Epithelial cell of proximal tubule (primary cell): ENCODE results near the gene KCNQ1. TPM values are rescaled to one million over a fixed set of nuclear protein-coding genes. Genes with fewer than 3 reads are reported as not detected.

Experiments
- DNase-seq: peaks from one replicate; pipeline ENCODE4 v3.0.0-alpha.2; 2011; ENCODE audit warnings: low read depth
- H3K4me3 ChIP-seq: 2 replicates; pipeline ENCODE4 v1.5.1; 2011; ENCODE audit warnings: low read depth, mild to moderate bottlenecking, low read length
- CTCF ChIP-seq: conservative IDR thresholded peaks from 2 replicates; pipeline ENCODE4 v1.5.1; 2012; ENCODE audit warnings: low read depth, mild to moderate bottlenecking, low read length
- total RNA-seq: library from RNA; depleted of rRNA; stranded (reverse); fragments of >200 nt; gene quantifications from 2 replicates; pipeline ENCODE4 v1.2.3, GENCODE V29; 2015

The KCNQ1 gene
- total RNA-seq, 1 donor from 2014 or later: 0.46 TPM

- DNase-seq: no peak
- no peak for TF ChIP-seq CTCF
- H3K4me3 ChIP-seq: no peak overlapping the region
Observed at GRCh38 chr11:2480874-2481220, 36.0 kb downstream of the KCNQ1 start.

- no peak overlapping the region for H3K4me3 ChIP-seq
- no peak for TF ChIP-seq CTCF
- no peak for DNase-seq
Observed at GRCh38 chr11:2481253-2481652, 36.4 kb downstream of the KCNQ1 start.

- TF ChIP-seq CTCF: no peak
- DNase-seq: no peak
Observed at GRCh38 chr11:2482204-2482603, 37.4 kb downstream of the KCNQ1 start.

GRCh38 chr11:2482745-2483144, 37.9 kb downstream of the KCNQ1 start:
- TF ChIP-seq CTCF: no peak
- H3K4me3 ChIP-seq: no peak overlapping the region
- DNase-seq: no peak

More at GRCh38 chr11:2482204-2482603, 37.4 kb downstream of the KCNQ1 start:
- H3K4me3 ChIP-seq: no peak overlapping the region

GRCh38 chr11:2483426-2483825, 38.6 kb downstream of the KCNQ1 start:
- no peak for TF ChIP-seq CTCF
- no peak overlapping the region for H3K4me3 ChIP-seq
- DNase-seq: no peak

GRCh38 chr11:2484576-2485125, 39.8 kb downstream of the KCNQ1 start:
- H3K4me3 ChIP-seq: no peak overlapping the region
- no peak for TF ChIP-seq CTCF

GRCh38 chr11:2488004-2488403, 43.2 kb downstream of the KCNQ1 start:
- no peak for TF ChIP-seq CTCF
- no peak overlapping the region for H3K4me3 ChIP-seq
- DNase-seq: no peak

More at GRCh38 chr11:2484576-2485125, 39.8 kb downstream of the KCNQ1 start:
- DNase-seq: no peak
